HG03039 (cell line): Measurements from ENCODE around the gene GLO1.
"Not testable (repeated sequence)": the region's sequence is repeated elsewhere in the genome, so short reads cannot be mapped to it uniquely, and the experiment has no call there.

ENCODE experiments used
- ATAC-seq: cut with Tn5 transposase; IDR thresholded peaks from one replicate; pipeline ENCODE4 v1.9.1; 2021; ENCODE audit warnings: mild to moderate bottlenecking, moderate library complexity; ENCODE audit not compliant: unreplicated experiment

Gene GLO1

GRCh38 chr6:38708496-38708895 lies 5.6 kb upstream of the GLO1 start:
- ATAC-seq: no peak

GRCh38 chr6:38705924-38706323 lies 3.0 kb upstream of the GLO1 start:
- ATAC-seq: no peak

DNA sequence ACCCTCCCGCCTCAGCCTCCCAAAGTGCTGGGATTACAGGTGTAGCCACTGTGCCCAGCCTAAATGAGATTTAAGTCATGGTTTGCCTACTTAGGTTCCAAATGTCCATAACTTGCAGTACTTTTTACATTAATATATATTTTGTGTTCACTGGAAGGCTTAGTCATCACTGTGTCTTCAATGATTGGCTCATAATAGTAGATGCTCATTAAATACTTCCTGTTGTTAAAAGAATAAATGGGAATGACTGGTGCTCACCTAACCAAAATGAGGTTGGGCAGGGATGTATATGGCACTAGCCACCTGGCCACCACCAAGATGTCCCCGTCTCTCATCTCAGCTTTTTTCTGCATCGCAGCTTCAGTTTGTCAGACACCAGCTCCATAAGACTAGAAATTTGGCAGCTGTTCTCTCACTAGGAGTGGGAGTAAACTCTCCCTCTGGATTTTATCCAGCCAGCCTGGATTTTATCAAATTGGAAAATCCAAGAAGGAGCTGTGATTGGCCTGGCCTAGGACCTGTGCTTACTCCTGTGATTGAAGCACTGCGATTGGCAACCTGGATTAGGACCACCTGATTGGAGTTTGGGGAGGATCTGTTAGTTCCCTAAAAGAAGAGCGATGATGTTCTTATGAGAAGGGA lies 1.1 kb upstream of the GLO1 start:
- no peak for ATAC-seq

GRCh38 chr6:38701551-38701950 lies 1.4 kb downstream of the GLO1 start:
- no peak for ATAC-seq

DNA sequence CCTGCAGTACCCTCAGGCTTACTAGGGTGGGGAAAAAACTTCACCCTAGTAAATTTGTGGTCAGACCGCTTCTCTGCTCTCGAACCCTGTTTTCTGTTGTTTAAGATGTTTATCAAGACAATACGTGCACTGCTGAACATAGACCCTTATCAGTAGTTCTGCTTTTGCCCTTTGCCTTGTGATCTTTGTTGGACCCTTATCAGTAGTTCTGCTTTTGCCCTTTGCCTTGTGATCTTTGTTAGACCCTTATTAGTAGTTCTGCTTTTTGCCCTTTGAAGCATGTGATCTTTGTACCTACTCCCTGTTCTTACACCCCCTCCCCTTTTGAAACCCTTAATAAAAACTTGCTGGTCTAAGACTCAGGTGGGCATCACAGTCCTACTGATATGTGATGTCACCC lies 3.2 kb downstream of the GLO1 start:
- ATAC-seq: not testable (repeated sequence)

DNA sequence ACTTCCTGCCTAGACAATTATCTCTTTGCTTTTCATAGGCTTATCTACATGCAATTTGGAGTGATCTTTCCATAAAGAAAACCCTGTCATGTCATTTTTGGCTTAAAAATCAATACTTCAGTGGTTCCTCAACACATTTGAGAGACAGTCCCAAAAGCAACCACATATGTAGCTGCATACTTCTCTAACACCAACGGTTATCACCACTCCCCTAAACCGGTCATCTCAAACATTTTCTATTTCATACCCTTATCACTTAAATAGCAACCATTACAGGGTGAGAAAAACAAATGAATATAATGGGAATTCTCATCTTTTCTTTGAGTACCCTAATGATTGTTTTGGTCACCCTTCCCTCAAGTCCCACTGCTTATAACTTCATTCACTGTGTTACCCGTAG lies 5.1 kb downstream of the GLO1 start:
- no peak for ATAC-seq

DNA sequence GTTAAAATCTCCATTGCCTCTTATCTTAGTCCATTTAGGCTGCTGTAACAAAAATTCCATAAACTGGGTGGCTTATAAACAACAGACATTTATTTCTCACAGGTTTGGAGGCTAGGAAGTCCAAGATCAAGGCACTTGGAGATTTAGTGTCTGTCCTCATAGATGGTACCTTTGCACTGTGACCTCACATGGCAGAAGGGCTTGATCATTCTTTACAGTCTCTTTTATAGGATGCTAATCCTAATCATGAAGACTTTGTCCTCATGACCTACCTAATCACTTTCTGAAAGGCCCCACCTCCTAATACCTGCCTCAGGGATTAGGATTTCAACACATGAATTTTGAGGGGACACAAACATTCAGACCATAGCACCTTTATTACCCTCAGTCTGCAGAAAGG lies 6.6 kb downstream of the GLO1 start:
- no peak for ATAC-seq

DNA sequence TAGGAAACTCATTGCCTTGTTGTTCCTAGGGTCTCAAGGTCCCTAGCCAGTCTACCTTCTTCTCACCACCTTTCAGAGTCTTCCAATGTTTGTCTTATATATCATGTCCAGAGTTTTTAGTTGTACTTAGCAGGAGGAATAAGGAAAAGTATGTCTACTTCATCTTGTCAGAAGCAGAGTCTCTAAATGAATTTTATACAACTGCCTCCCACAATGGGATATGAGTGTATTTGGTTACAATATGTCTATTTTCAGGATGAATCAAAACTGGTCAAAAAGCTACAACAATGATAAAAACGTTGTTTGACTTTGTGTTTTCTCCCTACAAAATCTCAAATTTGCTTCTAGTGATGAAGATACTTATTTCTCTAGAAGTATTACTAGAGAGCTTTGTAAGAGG lies 7.0 kb downstream of the GLO1 start:
- no peak for ATAC-seq

GRCh38 chr6:38695227-38695900 lies 7.6 kb downstream of the GLO1 start:
- no peak for ATAC-seq

DNA sequence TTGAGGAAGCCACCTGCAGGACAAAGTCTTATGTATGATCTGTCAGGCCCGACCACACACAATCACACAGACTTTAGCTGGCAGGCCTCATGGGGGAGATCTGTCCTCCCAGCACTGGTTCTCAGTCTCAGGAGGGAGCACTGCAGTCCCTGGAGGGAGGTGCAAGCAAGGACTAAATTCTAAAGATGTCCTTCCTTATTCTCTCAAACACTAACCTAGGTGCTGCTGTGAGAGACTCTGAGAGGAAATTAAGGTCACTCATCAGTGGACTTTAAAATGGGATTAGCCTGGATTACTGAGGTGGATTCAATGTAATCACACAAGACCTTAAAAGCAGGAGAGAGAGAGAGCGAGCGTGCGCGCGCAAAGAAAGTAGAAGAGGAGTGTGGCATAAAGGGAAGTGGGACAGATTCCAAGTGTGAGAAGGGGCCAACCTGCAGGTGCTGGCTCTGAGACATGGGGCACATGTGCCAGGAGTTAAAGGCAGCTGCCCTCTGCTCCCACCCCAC lies 14.3 kb downstream of the GLO1 start:
- no peak for ATAC-seq

- ATAC-seq: no peak
Observed at GRCh38 chr6:38687549-38687948, 15.4 kb downstream of the GLO1 start.

- ATAC-seq: no peak
Observed at GRCh38 chr6:38687043-38687353, 15.9 kb downstream of the GLO1 start.

- ATAC-seq: no peak
Observed at GRCh38 chr6:38686270-38687042, 16.5 kb downstream of the GLO1 start.

- no peak for ATAC-seq
Observed at GRCh38 chr6:38684904-38685303, 18.0 kb downstream of the GLO1 start.

- ATAC-seq: no peak
Observed at GRCh38 chr6:38684237-38684636, 18.7 kb downstream of the GLO1 start.

- no peak for ATAC-seq
Observed at GRCh38 chr6:38681850-38682249, 21.1 kb downstream of the GLO1 start.

DNA sequence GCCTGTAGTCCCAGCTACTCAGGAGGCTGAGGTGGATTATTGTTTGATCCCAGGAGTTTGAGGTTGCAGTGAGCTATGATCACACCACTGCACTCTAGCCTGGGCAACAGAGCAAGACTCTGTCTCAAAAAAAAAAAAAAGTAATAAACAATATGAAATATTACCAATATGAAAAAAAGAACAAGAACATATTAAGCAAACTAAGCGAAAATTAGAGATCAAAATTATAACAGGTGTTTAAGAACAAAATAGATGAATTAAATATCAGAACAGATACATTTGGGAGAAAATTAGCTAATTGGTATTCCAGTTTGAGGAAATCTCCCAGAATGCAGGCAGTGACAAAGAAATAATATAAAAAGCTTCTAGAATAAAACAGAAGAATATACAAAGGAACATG lies 23.3 kb downstream of the GLO1 start:
- no peak for ATAC-seq

- ATAC-seq: no peak
Observed at GRCh38 chr6:38678178-38678760, 24.7 kb downstream of the GLO1 start.

GRCh38 chr6:38676974-38677544 lies 25.9 kb downstream of the GLO1 start:
- ATAC-seq: no peak

DNA sequence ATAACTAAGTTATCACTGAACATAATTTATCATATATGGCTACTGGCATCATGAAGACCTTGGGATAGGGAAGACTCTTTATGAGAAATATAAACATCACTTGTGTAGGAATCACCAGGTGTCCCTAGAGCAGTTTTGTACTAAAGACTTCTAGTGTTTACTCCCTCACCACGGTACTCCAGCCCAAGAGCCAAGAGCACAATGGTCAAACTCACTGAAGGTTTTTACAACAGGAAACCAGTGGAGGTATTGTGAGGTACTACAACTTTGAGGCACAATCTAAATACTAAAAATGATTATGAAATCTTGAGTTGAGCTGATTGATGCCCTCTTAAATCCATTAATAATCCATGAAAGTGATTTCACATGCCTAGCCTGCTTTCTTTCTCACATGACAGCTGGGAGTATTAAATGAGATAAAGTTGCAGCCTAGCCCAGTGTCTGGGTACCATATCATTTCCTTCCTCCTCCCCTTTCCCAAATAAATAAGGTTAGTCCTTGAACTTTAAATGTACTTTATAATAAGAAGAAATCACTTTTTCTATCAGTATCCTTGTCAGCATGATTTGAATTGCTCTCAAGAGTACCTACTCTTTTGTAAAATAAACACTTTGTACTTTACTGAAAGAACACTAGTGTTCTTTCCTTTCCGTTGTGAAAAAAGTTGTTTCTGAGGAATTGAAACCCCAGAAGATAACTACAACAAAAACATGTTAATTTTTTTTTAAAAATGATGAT lies 26.5 kb downstream of the GLO1 start:
- no peak for ATAC-seq
